ENCODE measurements around the gene SLC45A3. TPM values are rescaled to one million over a fixed set of nuclear protein-coding genes. Genes with fewer than 3 reads are reported as not detected.

The SLC45A3 gene
- total and polyA plus RNA-seq, 2 of the 4 experiments (the other 2 are of a cell fraction) = 1.4 to 2.5 TPM

DNA sequence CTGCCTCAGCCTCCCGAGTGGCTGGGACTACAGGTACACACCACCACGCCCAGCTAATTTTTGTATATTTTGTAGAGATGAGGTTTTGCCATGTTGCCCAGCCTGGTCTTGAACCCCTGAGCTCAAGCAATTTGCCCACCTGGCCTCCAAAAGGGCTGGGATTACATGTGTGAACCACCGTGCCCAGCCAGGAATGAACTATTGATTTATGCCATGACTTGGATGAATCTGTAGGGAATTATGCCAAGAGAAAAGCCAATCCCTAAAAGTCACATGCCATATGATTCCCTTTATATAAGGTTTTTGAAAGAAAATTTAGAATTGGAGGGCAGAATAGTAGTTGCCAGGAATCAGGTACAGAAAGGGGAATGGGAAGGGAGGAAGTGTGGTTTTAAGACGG is 19.1 kb upstream of the SLC45A3 start:
- TF ChIP-seq NFE2L2 (IDR thresholded peaks at IDR 0.05; ENCODE audit: low read depth, low read length) (no peak), POLR2A (IDR thresholded peaks at IDR 0.05; ENCODE audit: low read depth, low read length) (no peak), RCOR1 (IDR thresholded peaks at IDR 0.05; ENCODE audit: insufficient replicate concordance, low read length) (no peak), RAD21 (IDR thresholded peaks at IDR 0.05; ENCODE audit: low read length) (no peak)
- H3K9me1 ChIP-seq (ENCODE audit: insufficient read depth, low read length) = 0 out of 2 replicates have a peak, but pooled peaks cover 3% of the 10 kb centered on the region
- intact Hi-C loops (cut with micrococcal nuclease) (no loop called here), in situ Hi-C loops (cut with MboI; ENCODE audit: low sequenced_read_pairs) (no loop called here), dilution Hi-C loops (cut with HindIII; ENCODE audit: low sequenced_read_pairs, unreplicated experiment) (no loop called here)
- no peak overlapping the region for H3K23ac ChIP-seq (ENCODE audit: low read depth, low read length)
- H2BK5ac ChIP-seq (ENCODE audit: low read depth, low read length, poor library complexity, severe bottlenecking) = no peak overlapping the region
- H3K27ac ChIP-seq (ENCODE audit: insufficient read depth, low read length) = no peak overlapping the region
- H2BK15ac ChIP-seq (ENCODE audit: low read depth, low read length) = no peak overlapping the region
- BruUV-seq (replicated peaks) = no TSS peak
- ChIA-PET POLR2A (ENCODE audit: unreplicated experiment) (no interaction called here), CTCF (no interaction called here)
- no peak overlapping the region for H3K4ac ChIP-seq (ENCODE audit: low read depth, low read length)
- no peaks in the 10 kb centered on the region for H3K79me1 ChIP-seq (ENCODE audit: low read depth in 1 of 2, low read length in 2 of 2)
- H3K56ac ChIP-seq (ENCODE audit: extremely low read depth, insufficient read depth, low read length) = no peak overlapping the region
- H3K36me3 ChIP-seq (ENCODE audit: control insufficient read depth, insufficient read depth, low read length) = peaks cover 5% of the 10 kb centered on the region
- H3K27me3 ChIP-seq (ENCODE audit: control insufficient read depth, insufficient read depth, low read length) = no peaks in the 10 kb centered on the region
- H2BK20ac ChIP-seq (ENCODE audit: low read depth, low read length) = no peak overlapping the region
- DNase-seq = no peak
- H4K20me1 ChIP-seq (ENCODE audit: insufficient read depth, low read length) = no peaks in the 10 kb centered on the region
- H4K91ac ChIP-seq (ENCODE audit: insufficient read depth, low read depth, low read length) = no peak overlapping the region
- no peak overlapping the region for H3K18ac ChIP-seq (ENCODE audit: low read depth, low read length)
- H3K4me2 ChIP-seq (ENCODE audit: low read depth, low read length) = no peak overlapping the region
- H2AK5ac ChIP-seq (ENCODE audit: low read depth, low read length) = no peak overlapping the region
- no peaks in the 10 kb centered on the region; the same call in 1 of the 2 replicates for H3K4me1 ChIP-seq (ENCODE audit: control insufficient read depth, insufficient read depth, low read length)
- H4K8ac ChIP-seq (ENCODE audit: low read depth in 2 of 2, low read length in 2 of 2) = no peak overlapping the region
- no peak overlapping the region for H3K4me3 ChIP-seq (ENCODE audit: insufficient read depth, low read depth, low read length)
- H3K9me3 ChIP-seq (ENCODE audit: control insufficient read depth, insufficient read depth, low read length) = no peaks in the 10 kb centered on the region
- no peak overlapping the region for H3K9ac ChIP-seq (ENCODE audit: low read depth, low read length)
- WGBS, 2 experiments (ENCODE audit: extremely low coverage in 2 of 2, insufficient read length in 1 of 2) = no CpG with 5 or more reads among the region's 4 CpGs
- no peak for ATAC-seq (ENCODE audit: low read depth)
- H2BK120ac ChIP-seq (ENCODE audit: low read depth, low read length) = no peak overlapping the region
- no peak overlapping the region for H4K5ac ChIP-seq (ENCODE audit: low read depth, low read length)
- no peak overlapping the region for H2AFZ ChIP-seq (replicated peaks; ENCODE audit: low read length, poor library complexity)
- no peak overlapping the region for H3K14ac ChIP-seq (replicated peaks; ENCODE audit: low read depth, low read length)
- no peak overlapping the region for H2AK9ac ChIP-seq (replicated peaks; ENCODE audit: low read depth, low read length, poor library complexity)

Measured in IMR-90 (cell line).